Epithelial cell of proximal tubule (primary cell): ENCODE data around the gene SLC44A5. TPM values are rescaled to one million over a fixed set of nuclear protein-coding genes. Genes with fewer than 3 reads are reported as not detected.
"Not testable (repeated sequence)": the region's sequence is repeated elsewhere in the genome, so short reads cannot be mapped to it uniquely, and the experiment has no call there.

Experiments
- DNase-seq: peaks from one replicate; pipeline ENCODE4 v3.0.0-alpha.2; 2011; ENCODE audit warnings: low read depth
- H3K4me3 ChIP-seq: 2 replicates; pipeline ENCODE4 v1.5.1; 2011; ENCODE audit warnings: low read depth, mild to moderate bottlenecking, low read length
- CTCF ChIP-seq: conservative IDR thresholded peaks from 2 replicates; pipeline ENCODE4 v1.5.1; 2012; ENCODE audit warnings: low read depth, mild to moderate bottlenecking, low read length
- total RNA-seq: library from RNA; depleted of rRNA; stranded (reverse); fragments of >200 nt; gene quantifications from 2 replicates; pipeline ENCODE4 v1.2.3, GENCODE V29; 2015

SLC44A5 gene
- total RNA-seq, result 0.07 and 1.8 TPM in 2 replicates

- H3K4me3 ChIP-seq, result no peak within 1 kb of the TSS
- no peak for DNase-seq
- no peak for TF ChIP-seq CTCF
These were observed at the start of gene SLC44A5 for GRCh38 chr1:75611014-75611413. SLC44A5 (minus strand) TSS chr1:75611114; CDS start chr1:75541447, 69,667 bp downstream.

GRCh38 chr1:75655931-75656330 lies 45.0 kb upstream of the SLC44A5 start:
- no peak for DNase-seq
- no peak for TF ChIP-seq CTCF
- no peak overlapping the region for H3K4me3 ChIP-seq

GRCh38 chr1:75647183-75647582 lies 36.3 kb upstream of the SLC44A5 start:
- H3K4me3 ChIP-seq, DNase-seq: not testable (repeated sequence)

- H3K4me3 ChIP-seq, DNase-seq: not testable (repeated sequence)
These were observed 34.2 kb upstream of the SLC44A5 start for GRCh38 chr1:75645153-75645552.

- no peak overlapping the region for H3K4me3 ChIP-seq
- DNase-seq, result no peak
- TF ChIP-seq CTCF, result no peak
These were observed 32.5 kb upstream of the SLC44A5 start for GRCh38 chr1:75643460-75643859.

- TF ChIP-seq CTCF, result no peak
- DNase-seq, result no peak
- H3K4me3 ChIP-seq, result no peak overlapping the region
These were observed 30.4 kb upstream of the SLC44A5 start for GRCh38 chr1:75641325-75641724.

- H3K4me3 ChIP-seq, result no peak overlapping the region
- TF ChIP-seq CTCF, result no peak
- DNase-seq, result no peak
These were observed 29.2 kb upstream of the SLC44A5 start for GRCh38 chr1:75640137-75640536.

GRCh38 chr1:75632350-75632949 lies 21.5 kb upstream of the SLC44A5 start:
- DNase-seq, result no peak
- no peak overlapping the region for H3K4me3 ChIP-seq
- peak; percentile 86 for TF ChIP-seq CTCF
